Neural cell (in vitro differentiated cells): ENCODE results near the gene P3H1.

Source experiments
- CTCF ChIP-seq: fragments of 450-650 bp; IDR thresholded peaks from 2 replicates; pipeline ENCODE4 v1.5.1; 2014; ENCODE audit warnings: antibody characterized with exemption, mild to moderate bottlenecking, moderate library complexity; ENCODE audit not compliant: poor library complexity, severe bottlenecking
- EP300 ChIP-seq: fragments of 450-650 bp; conservative IDR thresholded peaks from 2 replicates; pipeline ENCODE4 v1.6.1; 2014; ENCODE audit warnings: antibody characterized with exemption, mild to moderate bottlenecking, moderate library complexity; ENCODE audit not compliant: poor library complexity, severe bottlenecking
- EZH2 ChIP-seq: fragments of 200-600, 300-800 bp; shearing (Covaris generic), sonication (generic); IDR thresholded peaks from 2 replicates; pipeline ENCODE4 v1.6.1; 2014; ENCODE audit warnings: antibody characterized with exemption, low read length, borderline replicate concordance, mild to moderate bottlenecking; ENCODE audit not compliant: insufficient read depth, poor library complexity, severe bottlenecking
- MXI1 ChIP-seq: fragments of 450-650 bp; conservative IDR thresholded peaks from 2 replicates; pipeline ENCODE4 v1.6.1; 2014; ENCODE audit warnings: antibody characterized with exemption, mild to moderate bottlenecking; ENCODE audit not compliant: poor library complexity, severe bottlenecking
- POLR2AphosphoS5 ChIP-seq: IDR thresholded peaks from 2 replicates; pipeline ENCODE4 v1.6.1; 2012
- RAD21 ChIP-seq: fragments of 450-650 bp; conservative IDR thresholded peaks from 2 replicates; pipeline ENCODE4 v1.6.1; 2014; ENCODE audit warnings: antibody characterized with exemption, mild to moderate bottlenecking, moderate library complexity
- REST ChIP-seq: IDR thresholded peaks from 2 replicates; pipeline ENCODE4 v1.6.1; 2012; ENCODE audit warnings: borderline replicate concordance
- SMC3 ChIP-seq: fragments of 450-650 bp; conservative IDR thresholded peaks from 2 replicates; pipeline ENCODE4 v1.6.1; 2014; ENCODE audit warnings: antibody characterized with exemption, mild to moderate bottlenecking, moderate library complexity; ENCODE audit not compliant: poor library complexity
- TAF1 ChIP-seq: IDR thresholded peaks from 2 replicates; pipeline ENCODE4 v1.6.1; 2012; ENCODE audit warnings: low read depth

GRCh38 chr1:42748021-42748420, 18.8 kb downstream of the P3H1 start:
- TF ChIP-seq CTCF (no peak), REST (no peak), POLR2AphosphoS5 (no peak), EZH2 (no peak), TAF1 (no peak), RAD21 (no peak), EP300 (no peak), SMC3 (no peak), MXI1 (no peak)
